Stimulated activated naive CD4-positive, alpha-beta T cell treated with Interleukin-2 at 50 U/mL for 16 hours (primary cell): ENCODE results near the gene PROX2.

Experiments
- DNase-seq: peaks from one replicate; lab custom pipeline; 2025; lab: John Stamatoyannopoulos, UW

Gene PROX2, protein sequence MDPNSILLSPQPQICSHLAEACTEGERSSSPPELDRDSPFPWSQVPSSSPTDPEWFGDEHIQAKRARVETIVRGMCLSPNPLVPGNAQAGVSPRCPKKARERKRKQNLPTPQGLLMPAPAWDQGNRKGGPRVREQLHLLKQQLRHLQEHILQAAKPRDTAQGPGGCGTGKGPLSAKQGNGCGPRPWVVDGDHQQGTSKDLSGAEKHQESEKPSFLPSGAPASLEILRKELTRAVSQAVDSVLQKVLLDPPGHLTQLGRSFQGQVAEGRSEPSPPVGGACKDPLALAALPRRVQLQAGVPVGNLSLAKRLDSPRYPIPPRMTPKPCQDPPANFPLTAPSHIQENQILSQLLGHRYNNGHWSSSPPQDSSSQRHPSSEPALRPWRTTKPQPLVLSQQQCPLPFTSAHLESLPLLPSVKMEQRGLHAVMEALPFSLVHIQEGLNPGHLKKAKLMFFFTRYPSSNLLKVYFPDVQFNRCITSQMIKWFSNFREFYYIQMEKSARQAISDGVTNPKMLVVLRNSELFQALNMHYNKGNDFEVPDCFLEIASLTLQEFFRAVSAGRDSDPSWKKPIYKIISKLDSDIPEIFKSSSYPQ

DNA sequence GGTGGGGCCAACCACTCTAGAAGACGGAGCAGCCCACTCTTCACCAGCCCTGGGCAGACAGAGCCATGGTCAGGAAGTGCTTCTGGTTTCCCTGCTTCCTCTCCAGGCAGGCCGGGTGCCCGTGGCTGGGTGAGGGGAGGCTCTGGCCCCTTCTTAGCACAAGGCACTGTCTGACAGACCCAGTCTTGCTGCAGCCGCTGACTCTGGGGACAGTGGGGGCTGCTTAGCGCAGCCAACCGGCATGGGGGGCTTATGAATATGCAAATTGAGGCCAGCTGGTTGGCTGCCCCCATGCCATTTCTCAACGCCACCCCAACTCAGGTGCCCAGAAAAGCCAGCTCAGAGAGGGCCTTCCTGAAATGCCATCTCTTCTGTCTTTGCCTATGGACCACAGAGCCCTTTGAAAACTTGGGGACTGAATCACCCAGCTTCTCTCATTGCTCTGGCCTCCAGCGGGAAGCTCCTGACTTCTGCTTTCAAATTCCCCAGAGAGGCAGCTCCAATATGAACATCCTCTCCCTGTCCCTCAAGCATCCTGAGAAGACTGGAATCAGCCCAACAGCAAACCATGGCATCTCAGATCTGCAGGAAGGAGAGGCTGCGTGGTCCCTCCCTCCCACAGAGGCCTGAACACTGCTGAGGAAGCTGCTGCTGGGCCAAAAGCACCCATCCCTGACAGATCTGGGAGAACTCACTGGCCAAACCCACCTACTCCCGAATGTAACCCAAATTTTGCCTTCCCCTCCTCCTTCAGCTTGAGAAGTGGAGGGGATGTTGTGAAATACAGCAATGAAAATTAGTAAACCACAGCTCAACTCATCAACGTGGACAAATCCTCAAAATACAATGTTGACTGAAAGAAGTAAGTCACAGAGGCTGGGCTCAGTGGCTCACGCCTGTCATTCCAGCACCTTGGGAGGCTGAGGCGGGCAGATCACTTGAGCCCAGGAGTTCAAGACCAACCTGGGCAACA lies at the start of gene PROX2:
TSS of gene PROX2 (minus strand) at position 205 of the 973 bp plus-strand sequence. CDS start 12,311 bp downstream, outside the sequence.
- DNase-seq, result peak; percentile 3

- DNase-seq, result no peak
These were observed 48.1 kb upstream of the PROX2 start for GRCh38 chr14:74924061-74924460.

DNA sequence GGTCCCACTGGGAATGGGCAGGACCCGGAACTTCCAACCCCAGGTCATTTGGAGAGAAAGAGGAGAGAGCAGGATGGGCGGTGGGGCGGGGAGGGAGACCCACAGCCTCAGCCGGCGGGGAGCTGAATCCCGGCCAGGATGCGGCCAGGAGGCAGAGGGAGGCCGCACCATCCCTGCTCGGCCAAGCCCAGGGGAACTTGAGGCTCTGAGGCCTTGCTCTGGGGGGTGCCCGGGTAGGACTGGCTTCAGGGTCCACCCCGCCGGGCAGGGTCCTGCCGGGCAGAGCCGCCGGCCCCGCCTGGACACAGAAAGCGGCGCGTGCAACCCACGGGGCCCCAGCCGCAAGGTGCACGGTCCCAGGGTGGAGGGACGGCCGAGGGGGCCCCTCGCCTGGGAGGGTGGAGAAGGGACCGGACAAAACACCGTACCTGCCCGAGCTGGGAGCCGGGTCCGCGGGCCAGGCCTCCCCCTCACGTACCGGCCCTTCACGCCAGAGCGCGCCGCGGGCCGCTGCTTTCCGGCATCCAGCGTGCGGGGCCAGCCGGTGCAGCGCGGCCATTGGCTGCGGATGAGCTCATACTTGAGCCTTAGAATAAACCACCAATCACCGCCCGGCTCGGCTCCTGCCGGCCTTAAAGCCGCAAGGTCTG lies 46.9 kb upstream of the PROX2 start, which contains the start of gene RPS6KL1:
TSS of gene RPS6KL1 (minus strand) at position 509 of the 650 bp plus-strand sequence. CDS start 1,719 bp downstream, outside the sequence.
- peak; percentile 67 for DNase-seq

DNA sequence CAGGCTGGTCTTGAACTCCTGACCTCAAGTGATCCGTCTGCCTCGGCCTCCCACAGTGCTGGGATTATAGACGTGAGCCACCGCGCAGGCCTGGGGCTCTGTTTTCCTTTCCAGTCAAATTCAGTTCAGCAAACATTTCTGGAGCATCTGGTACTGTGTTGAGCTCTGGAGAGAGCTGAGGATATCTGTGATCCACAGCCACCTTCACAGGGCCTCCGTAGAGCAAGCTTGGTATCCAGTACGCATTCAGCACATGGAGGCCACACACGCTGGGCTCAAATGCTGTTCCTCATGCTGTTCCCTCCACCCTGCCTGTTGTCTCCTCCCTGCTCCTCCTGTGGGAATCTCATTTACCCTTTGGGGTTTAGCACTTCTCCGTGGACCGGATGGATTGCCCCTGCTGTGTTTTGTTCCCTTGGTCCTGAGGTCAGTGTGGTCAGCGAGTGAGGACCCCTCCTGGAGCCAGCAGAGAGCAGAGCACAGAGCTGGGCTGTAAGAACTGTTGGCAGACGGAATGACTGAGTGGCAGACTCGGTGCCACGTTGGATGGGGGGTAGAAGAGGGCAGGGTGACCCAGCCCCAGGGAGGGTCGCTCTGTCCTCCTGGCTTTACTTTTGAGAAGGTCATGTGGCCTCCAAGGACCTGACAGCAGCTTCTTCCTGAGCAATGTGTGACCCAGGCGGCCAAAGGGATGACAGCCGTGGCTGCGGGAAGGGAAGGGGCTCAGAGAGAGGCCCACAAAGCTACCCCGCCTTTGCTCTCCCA lies 46.2 kb upstream of the PROX2 start:
- no peak for DNase-seq

GRCh38 chr14:74921053-74921620 lies 45.2 kb upstream of the PROX2 start:
- no peak for DNase-seq

DNA sequence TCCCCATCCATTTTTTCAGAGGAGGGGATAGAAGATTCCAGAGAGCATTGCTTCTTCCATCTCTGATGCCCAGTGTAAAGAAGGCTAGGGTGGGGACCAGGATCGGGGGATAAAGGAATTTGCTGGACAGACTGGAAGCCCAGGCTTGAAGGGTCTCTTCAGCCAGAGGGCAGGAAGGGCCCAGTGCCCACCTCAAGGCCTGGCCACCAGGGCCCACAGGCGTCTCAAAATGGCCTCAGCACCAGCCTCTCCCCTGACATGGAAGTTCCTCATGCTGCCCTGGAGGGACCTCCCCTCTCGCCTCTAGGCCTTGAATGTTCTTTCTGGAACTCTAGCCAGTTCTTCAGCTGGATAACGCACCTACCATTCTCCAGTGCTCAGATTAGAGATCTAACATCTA lies 44.3 kb upstream of the PROX2 start:
- DNase-seq, result no peak

DNA sequence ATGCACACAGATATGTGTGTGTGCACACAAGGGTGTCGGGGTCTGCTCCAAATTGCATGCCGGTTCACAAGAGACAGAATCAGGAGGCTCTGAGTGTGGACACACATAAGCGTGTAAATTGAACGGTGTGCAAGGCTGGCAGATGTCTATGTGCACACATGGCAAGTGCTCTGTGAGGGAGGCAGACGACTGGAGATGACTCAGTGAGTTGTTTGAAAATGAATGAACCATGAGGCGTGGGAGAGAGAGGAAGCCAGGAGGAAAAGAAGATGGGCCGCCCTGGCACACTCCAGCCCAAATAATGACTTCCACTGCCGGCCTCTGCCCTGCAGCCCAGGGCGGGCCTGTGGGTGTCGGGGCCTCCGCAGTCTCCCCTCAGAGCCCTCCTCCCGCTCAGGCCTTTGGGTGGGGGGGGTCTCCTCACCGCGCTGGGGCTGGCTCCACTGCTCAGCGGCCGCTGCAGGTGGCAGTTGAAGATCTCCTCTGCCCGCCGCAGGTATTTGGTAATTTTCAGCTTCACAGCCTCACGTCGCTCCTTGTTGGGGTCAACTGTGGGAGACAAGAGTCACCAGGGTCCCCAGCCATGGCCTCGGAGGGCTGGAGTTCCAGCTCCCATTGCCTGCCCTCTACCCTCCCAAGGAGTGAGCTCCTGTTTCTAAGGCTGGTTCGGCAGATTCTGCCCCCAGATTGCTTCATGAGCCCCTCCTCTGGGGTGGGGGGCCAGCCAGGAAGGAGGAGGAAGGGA lies 43.6 kb upstream of the PROX2 start:
- DNase-seq, result no peak

GRCh38 chr14:74918380-74918779 lies 42.4 kb upstream of the PROX2 start:
- DNase-seq, result no peak

DNA sequence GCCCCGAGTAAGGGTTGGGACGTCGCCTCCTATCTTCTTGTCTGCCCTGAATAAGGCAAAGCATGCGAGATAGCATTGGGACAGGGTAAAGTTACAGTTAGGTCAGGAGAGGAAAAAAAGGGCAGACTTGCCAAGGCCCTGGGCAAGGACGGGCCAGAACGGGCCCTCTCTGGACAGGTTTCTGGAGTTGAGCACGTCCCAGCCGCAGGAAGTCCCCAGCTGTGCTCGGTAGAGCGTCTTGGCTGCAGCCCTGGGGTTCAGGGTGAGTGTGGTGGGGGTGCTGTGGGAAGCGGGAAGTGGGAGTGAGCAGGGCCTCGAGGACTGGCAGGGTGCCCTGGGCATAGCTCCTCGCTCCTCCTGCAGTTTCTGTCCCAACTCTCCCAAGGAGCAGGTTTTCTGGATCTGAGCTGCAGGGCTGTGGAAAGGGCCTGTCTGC lies 41.7 kb upstream of the PROX2 start:
- DNase-seq, result no peak

DNA sequence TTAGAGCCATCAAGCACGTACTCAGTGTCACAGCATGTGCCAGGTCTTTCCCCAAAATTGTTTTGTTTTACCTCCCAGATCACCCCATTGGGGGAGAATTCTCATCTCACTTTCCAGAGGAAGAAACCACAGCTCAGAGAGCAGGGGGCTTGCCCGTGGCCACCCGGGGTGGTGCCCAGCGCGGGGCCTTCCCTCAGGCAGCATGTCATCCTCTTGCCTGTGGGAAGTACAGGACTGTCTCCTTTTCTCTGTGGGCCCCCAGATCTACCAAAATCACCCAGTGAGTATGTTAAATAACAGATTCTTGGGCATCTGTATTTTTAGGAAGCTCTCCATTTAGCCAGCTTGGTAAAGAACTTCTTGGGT lies 41.2 kb upstream of the PROX2 start:
- no peak for DNase-seq

GRCh38 chr14:74915826-74916225 lies 39.9 kb upstream of the PROX2 start:
- DNase-seq, result no peak

DNA sequence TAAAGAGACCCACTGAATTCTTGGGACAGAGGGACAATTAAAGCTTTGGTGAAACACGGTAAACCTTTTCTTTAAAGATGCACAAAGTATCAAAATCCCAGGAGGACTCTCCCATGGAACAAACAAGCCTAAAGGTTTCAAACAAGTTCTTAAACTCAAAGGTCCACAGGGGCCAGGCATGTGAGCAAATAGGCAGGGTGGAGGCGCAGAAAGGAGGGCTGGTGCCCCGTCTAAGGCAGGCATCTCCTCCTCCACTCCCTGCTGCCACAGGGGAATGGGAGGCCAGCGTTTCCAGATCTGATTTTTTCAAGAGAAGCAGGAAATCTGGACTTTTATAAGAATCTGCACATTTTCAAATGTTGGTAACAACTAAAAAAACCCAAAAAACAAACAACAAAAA lies 39.5 kb upstream of the PROX2 start:
- no peak for DNase-seq

DNA sequence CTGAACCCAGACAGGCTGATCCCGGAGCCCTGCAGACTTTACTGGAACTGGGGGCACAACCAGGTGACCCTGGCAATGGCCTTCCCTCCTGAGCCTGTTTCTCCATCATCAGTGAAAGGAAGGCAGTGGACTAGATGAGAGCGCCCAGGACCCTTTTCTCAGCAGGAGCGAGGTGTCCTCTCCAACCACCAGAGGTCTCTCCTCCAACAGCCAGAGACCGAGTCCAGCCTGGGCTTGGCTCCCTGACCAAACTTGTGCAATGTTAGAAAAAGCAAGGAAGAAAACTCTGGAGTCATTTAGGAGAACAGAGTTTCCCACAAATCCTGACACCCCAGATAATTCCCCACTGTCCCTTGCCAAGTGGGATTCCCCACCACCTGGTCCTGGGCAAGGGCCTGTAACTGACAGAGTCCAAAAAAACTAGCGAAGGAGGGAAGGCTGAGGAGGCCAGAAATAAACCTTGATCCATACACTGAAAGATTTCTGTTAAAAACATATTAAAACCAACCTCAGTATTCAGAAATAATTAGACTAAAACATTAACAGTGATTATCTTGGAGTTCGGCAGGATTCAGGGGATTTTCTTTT lies 38.1 kb upstream of the PROX2 start:
- DNase-seq, result no peak

DNA sequence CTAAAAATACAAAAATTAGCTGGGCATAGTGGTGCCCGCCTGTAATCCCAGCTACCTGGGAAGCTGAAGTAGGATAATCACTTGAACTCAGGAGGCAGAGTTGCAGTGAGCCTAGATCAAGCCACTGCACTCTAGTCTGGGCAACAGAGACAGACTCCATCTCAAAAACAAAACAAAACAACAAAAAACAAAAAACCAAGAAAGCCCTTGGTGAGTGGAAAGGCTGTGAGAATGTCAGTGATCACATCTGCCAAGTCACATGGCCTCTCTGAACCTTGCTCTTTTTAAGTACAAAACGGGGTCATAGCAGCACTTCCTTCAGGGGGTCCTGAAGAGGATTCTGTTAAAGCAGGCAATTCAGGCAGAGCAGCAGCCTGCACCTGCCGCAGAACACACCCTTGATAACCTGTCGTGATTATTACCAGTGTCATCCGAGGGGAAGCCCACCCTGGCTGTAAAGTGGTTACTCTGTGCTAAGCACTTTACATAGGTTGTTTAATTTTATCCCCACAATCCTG lies 37.5 kb upstream of the PROX2 start:
- DNase-seq, result no peak

DNA sequence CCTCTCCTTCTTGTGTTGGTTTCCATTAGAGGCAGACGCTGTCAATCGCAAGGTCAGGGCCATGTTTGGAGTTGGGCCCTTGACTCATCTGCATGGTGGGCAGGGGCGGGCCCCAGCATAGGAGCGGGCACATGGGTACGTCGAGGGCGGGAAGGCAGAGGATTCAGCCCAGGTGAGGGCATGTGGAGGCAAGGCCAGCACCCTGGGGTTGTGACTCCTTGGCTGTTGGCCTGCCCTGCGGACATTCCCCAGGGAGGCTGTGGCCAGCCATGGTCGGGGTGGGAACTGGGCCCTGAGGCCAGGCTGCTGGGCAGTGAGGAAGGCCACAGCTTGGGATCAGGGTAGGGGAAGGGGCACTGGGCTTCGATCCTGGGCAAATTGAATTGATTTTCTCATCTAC lies 36.9 kb upstream of the PROX2 start:
- DNase-seq, result no peak

DNA sequence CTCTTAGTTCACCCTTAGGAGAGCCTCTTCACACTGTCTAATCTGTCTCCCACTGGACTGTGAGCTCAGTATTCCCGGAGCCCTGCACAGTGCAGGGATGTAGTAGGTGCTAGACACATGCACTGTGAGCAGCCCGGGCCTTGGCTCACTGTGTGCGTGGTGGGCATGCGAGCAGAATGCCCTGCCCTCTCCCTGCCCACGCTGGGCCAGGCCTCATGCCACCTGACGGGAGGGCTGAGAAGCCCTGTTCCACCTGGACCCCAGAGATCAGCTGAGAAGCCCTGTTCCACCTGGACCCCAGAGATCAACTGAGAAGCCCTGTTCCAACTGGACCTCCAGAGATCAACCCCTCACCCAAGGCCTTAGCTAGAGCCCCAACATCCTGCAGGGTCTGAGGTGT lies 36.2 kb upstream of the PROX2 start:
- DNase-seq, result no peak

DNA sequence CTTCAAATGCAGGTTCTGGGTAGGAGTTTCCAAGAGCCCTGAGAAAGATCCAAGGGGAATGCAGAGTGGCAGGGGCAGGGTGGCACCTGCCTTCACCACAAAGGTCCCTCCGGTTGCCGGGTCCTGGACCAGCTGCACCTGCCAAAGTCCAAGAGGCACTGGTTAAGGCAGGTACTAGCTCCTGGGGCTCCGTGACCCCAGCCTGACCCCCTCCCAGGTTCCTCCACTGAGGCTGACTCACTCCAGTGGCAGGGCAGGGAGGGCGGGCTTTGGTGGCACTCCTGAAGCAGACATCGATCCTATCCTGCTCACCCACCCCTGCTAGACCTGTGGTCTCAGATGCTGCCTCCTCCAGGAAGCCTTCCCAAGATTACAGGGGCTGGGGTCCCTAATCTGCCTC lies 35.8 kb upstream of the PROX2 start:
- no peak for DNase-seq

- DNase-seq, result no peak
These were observed 35.3 kb upstream of the PROX2 start for GRCh38 chr14:74911221-74911620.

- no peak for DNase-seq
These were observed 34.6 kb upstream of the PROX2 start for GRCh38 chr14:74910556-74910955.
